ENCODE data around the gene ZFP82.

Gene ZFP82

GRCh38 chr19:36363845-36364244 lies 54.6 kb downstream of the ZFP82 start:
- no peak for DNase-seq
